Bronchial epithelial cell (primary cell): Measurements from ENCODE around the gene PTPRB. TPM values are rescaled to one million over a fixed set of nuclear protein-coding genes. Genes with fewer than 3 reads are reported as not detected.

Source experiments
- DNase-seq: peaks from one replicate; pipeline ENCODE4 v3.0.0-alpha.2; 2010; ENCODE audit warnings: low read depth
- FAIRE-seq: peaks from 2 replicates; lab custom pipeline; 2011; peaks lifted over from hg19 to GRCh38; lab: Jason Lieb, UNC
- H3K27me3 ChIP-seq: 2 replicates; pipeline ENCODE4 v1.5.1; 2011; ENCODE audit warnings: low read length; ENCODE audit not compliant: control insufficient read depth, insufficient read depth
- H3K36me3 ChIP-seq: 2 replicates; pipeline ENCODE4 v1.5.1; 2011; ENCODE audit warnings: low read length; ENCODE audit not compliant: control insufficient read depth, insufficient read depth
- H3K4me3 ChIP-seq: 2 replicates; pipeline ENCODE4 v1.5.1; 2011; ENCODE audit warnings: mild to moderate bottlenecking, low read depth, low read length, control low read depth
- CTCF ChIP-seq: IDR thresholded peaks from 2 replicates; pipeline ENCODE4 v1.5.1; 2011; ENCODE audit warnings: mild to moderate bottlenecking, moderate library complexity, low read length, control low read depth, inconsistent platforms; ENCODE audit not compliant: insufficient read depth, severe bottlenecking
- total RNA-seq: library from RNA; depleted of rRNA; stranded (reverse); fragments of >200 nt; gene quantifications from 2 replicates; pipeline ENCODE4 v1.2.1, GENCODE V29; 2014

PTPRB gene
- total RNA-seq, 1 donor from 2014 or later, result 0.53 TPM

- Histone ChIP-seq H3K27me3 (no peaks in the 10 kb centered on the region), H3K36me3 (no peaks in the 10 kb centered on the region), H3K4me3 (no peak overlapping the region)
- DNase-seq, result no peak
- no peak for FAIRE-seq
- no peak for TF ChIP-seq CTCF
These were observed 46.5 kb downstream of the PTPRB start for GRCh38 chr12:70590549-70591226.

DNA sequence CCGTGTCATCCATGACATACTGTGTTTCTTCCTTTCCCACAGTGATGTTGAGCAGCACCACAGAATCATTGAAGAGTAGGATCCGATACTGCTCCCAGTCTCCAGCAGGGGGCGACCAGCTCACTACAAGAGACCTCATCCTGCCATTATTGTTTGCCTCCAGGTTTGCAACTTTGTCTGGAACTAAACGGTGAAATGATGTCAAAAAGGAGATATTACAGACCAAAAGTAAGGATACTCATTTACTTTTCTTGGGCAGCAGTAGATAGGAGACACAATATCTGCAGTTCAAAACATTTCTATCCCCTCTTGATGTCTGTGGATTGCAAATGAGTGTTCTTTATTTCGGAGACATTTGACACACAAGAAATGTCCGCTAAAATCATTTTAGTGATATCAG is 47.2 kb downstream of the PTPRB start:
- peak; percentile 81 for TF ChIP-seq CTCF
- FAIRE-seq, result no peak
- no peaks in the 10 kb centered on the region for H3K36me3 ChIP-seq
- H3K27me3 ChIP-seq, result no peaks in the 10 kb centered on the region
- H3K4me3 ChIP-seq, result no peak overlapping the region
- peak; percentile 60 for DNase-seq

DNA sequence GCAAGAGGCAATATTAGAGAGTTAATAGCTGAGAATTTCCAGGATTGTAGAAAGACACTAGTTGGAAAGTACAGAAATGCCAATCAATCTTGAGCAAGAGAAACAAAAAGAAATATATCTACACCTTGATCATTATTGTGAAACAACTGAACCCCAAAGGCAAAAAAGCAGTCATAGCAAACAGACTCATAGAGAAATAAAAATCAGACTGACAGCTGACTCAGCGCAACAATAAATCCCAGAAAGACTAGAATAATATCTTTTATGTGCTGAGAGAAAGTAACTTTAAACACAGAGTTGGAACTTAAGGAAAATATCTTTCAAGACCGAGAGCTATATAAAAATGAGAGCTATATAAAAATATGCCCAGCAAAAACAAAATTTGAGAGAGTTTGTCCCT is 52.9 kb downstream of the PTPRB start:
- TF ChIP-seq CTCF, result no peak
- no peak for FAIRE-seq
- no peaks in the 10 kb centered on the region for H3K36me3 ChIP-seq
- no peaks in the 10 kb centered on the region for H3K27me3 ChIP-seq
- H3K4me3 ChIP-seq, result no peak overlapping the region
- no peak for DNase-seq

- no peaks in the 10 kb centered on the region for H3K27me3 ChIP-seq
- DNase-seq, result no peak
- TF ChIP-seq CTCF, result no peak
- no peaks in the 10 kb centered on the region for H3K36me3 ChIP-seq
- no peak overlapping the region for H3K4me3 ChIP-seq
- FAIRE-seq, result no peak
These were observed 54.0 kb downstream of the PTPRB start for GRCh38 chr12:70583251-70583650.

- H3K4me3 ChIP-seq, result no peak overlapping the region
- no peak for DNase-seq
- no peaks in the 10 kb centered on the region for H3K36me3 ChIP-seq
- H3K27me3 ChIP-seq, result no peaks in the 10 kb centered on the region
- no peak for TF ChIP-seq CTCF
- FAIRE-seq, result no peak
These were observed 56.0 kb downstream of the PTPRB start for GRCh38 chr12:70581208-70581607.

DNA sequence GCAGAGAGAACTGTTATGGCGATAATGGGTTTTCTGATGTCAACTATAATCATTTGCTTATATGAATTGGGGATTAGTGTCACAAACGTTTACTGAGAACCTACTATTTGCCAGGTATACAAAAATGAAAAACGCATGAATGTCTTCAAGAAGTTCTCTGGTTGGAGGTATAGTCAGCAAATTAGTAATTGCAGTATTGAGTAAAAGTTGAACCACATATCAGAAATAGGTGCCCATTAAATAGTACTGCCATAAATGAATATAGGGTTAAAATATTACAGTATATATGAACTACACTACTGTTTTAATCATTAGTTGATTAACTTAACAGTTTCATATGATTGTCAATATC is 60.0 kb downstream of the PTPRB start:
- no peak overlapping the region for H3K4me3 ChIP-seq
- TF ChIP-seq CTCF, result no peak
- H3K27me3 ChIP-seq, result no peaks in the 10 kb centered on the region
- FAIRE-seq (no peak), DNase-seq (no peak)
- no peaks in the 10 kb centered on the region for H3K36me3 ChIP-seq
